IMR-90 (cell line): ENCODE results near the gene CXorf65. TPM values are rescaled to one million over a fixed set of nuclear protein-coding genes. Genes with fewer than 3 reads are reported as not detected.

Experiments used
- ATAC-seq: fragments of 200-7000 bp; cut with Tn5 transposase; 2 replicates; pipeline ENCODE4 v1.9.1; 2020; ENCODE audit warnings: low read depth, mild to moderate bottlenecking, moderate library complexity
- BruUV-seq: library from RNA; stranded (reverse); fragments of 400-500 nt; replicated peaks from 2 replicates; lab custom pipeline; 2021; lab: Mats Ljungman, UMichigan
- CTCF ChIA-PET: fragments of 300-600 bp; formaldehyde crosslinking; extraction: SDS; loops from one replicate; lab custom pipeline; 2021; ENCODE audit warnings: antibody characterized with exemption; lab: Yijun Ruan, JAX
- POLR2A ChIA-PET: fragments of 300-600 bp; sonication (Branson Sonifier 250); formaldehyde crosslinking; loops from one replicate; lab custom pipeline; 2022; ENCODE audit warnings: antibody characterized with exemption; ENCODE audit not compliant: unreplicated experiment; lab: Charles Lee
- DNase-seq: peaks from one replicate; pipeline ENCODE4 v3.0.0; 2013
- H2AFZ ChIP-seq: replicated peaks from 2 replicates; pipeline ENCODE3; 2013; ENCODE audit warnings: low read length, mild to moderate bottlenecking; ENCODE audit not compliant: poor library complexity
- H2AK5ac ChIP-seq: 2 replicates; pipeline ENCODE4 v1.6.1; 2013; ENCODE audit warnings: low read depth, low read length, inconsistent platforms
- H2AK9ac ChIP-seq: replicated peaks from 2 replicates; pipeline ENCODE3; 2013; ENCODE audit warnings: mild to moderate bottlenecking, low read depth, low read length, moderate library complexity; ENCODE audit not compliant: poor library complexity
- H2BK120ac ChIP-seq: 2 replicates; pipeline ENCODE4 v1.6.1; 2013; ENCODE audit warnings: low read depth, low read length, inconsistent platforms
- H2BK15ac ChIP-seq: 3 replicates; pipeline ENCODE4 v1.6.1; 2013; ENCODE audit warnings: low read depth, low read length, inconsistent platforms
- H2BK20ac ChIP-seq: 2 replicates; pipeline ENCODE4 v1.6.1; 2013; ENCODE audit warnings: low read depth, mild to moderate bottlenecking, inconsistent platforms, low read length, moderate library complexity
- H2BK5ac ChIP-seq: 2 replicates; pipeline ENCODE4 v1.6.1; 2013; ENCODE audit warnings: mild to moderate bottlenecking, low read depth, low read length, inconsistent platforms; ENCODE audit not compliant: poor library complexity, severe bottlenecking
- H3K14ac ChIP-seq: replicated peaks from 2 replicates; pipeline ENCODE4 v1.6.1; 2013; ENCODE audit warnings: low read depth, low read length, inconsistent platforms
- H3K18ac ChIP-seq: 2 replicates; pipeline ENCODE4 v1.6.1; 2013; ENCODE audit warnings: low read depth, low read length, control low read depth
- H3K23ac ChIP-seq: 2 replicates; pipeline ENCODE4 v1.6.1; 2013; ENCODE audit warnings: low read depth, low read length, inconsistent platforms
- H3K27ac ChIP-seq: 2 replicates; pipeline ENCODE4 v1.5.1; 2013; ENCODE audit warnings: mild to moderate bottlenecking, control low read depth, low read length; ENCODE audit not compliant: insufficient read depth
- H3K27me3 ChIP-seq: 2 replicates; pipeline ENCODE4 v1.6.1; 2013; ENCODE audit warnings: low read length; ENCODE audit not compliant: control insufficient read depth, insufficient read depth
- H3K36me3 ChIP-seq: 2 replicates; pipeline ENCODE4 v1.6.1; 2013; ENCODE audit warnings: low read length, mixed read lengths; ENCODE audit not compliant: control insufficient read depth, insufficient read depth
- H3K4ac ChIP-seq: 2 replicates; pipeline ENCODE4 v1.6.1; 2013; ENCODE audit warnings: low read depth, low read length, inconsistent platforms
- H3K4me1 ChIP-seq: 2 replicates; pipeline ENCODE4 v1.6.1; 2013; ENCODE audit warnings: low read length, mixed read lengths; ENCODE audit not compliant: control insufficient read depth, insufficient read depth
- H3K4me2 ChIP-seq: 2 replicates; pipeline ENCODE4 v1.6.1; 2013; ENCODE audit warnings: low read depth, mild to moderate bottlenecking, control low read depth, low read length, moderate library complexity
- H3K4me3 ChIP-seq: 2 replicates; pipeline ENCODE4 v1.5.1; 2013; ENCODE audit warnings: low read depth, mild to moderate bottlenecking, control low read depth, low read length, moderate library complexity; ENCODE audit not compliant: insufficient read depth
- H3K56ac ChIP-seq: 2 replicates; pipeline ENCODE4 v1.6.1; 2013; ENCODE audit warnings: low read length, inconsistent platforms; ENCODE audit not compliant: insufficient read depth; ENCODE audit errors: extremely low read depth
- H3K79me1 ChIP-seq, 2 experiments: 2 replicates each; pipeline ENCODE4 v1.6.1; 2013; ENCODE audit warnings: low read length in 2 of 2, inconsistent platforms in 1 of 2, low read depth in 1 of 2
- H3K9ac ChIP-seq: 2 replicates; pipeline ENCODE4 v1.6.1; 2013; ENCODE audit warnings: low read depth, low read length, control low read depth
- H3K9me1 ChIP-seq: 2 replicates; pipeline ENCODE4 v1.6.1; 2013; ENCODE audit warnings: low read length, inconsistent platforms; ENCODE audit not compliant: insufficient read depth
- H3K9me3 ChIP-seq: 2 replicates; pipeline ENCODE4 v1.6.1; 2013; ENCODE audit warnings: low read length; ENCODE audit not compliant: control insufficient read depth, insufficient read depth
- H4K20me1 ChIP-seq: 2 replicates; pipeline ENCODE4 v1.6.1; 2013; ENCODE audit warnings: low read length, inconsistent platforms; ENCODE audit not compliant: insufficient read depth
- H4K5ac ChIP-seq: 2 replicates; pipeline ENCODE4 v1.6.1; 2013; ENCODE audit warnings: mild to moderate bottlenecking, low read depth, low read length, control low read depth
- H4K8ac ChIP-seq, 2 experiments: 2 replicates each; pipeline ENCODE4 v1.6.1; 2013; ENCODE audit warnings: low read depth in 2 of 2, low read length in 2 of 2, control low read depth in 1 of 2, inconsistent platforms in 1 of 2
- H4K91ac ChIP-seq: 2 replicates; pipeline ENCODE4 v1.6.1; 2013; ENCODE audit warnings: low read depth, low read length, inconsistent platforms; ENCODE audit not compliant: insufficient read depth
- BHLHE40 ChIP-seq: fragments of 150-350 bp; IDR thresholded peaks from 2 replicates; pipeline ENCODE4 v1.6.1; 2016; ENCODE audit warnings: mild to moderate bottlenecking, low read depth, low read length
- CEBPB ChIP-seq: IDR thresholded peaks from 2 replicates; pipeline ENCODE4 v1.6.1; 2012; ENCODE audit warnings: low read depth, low read length, improper control_type of control experiment
- CHD1 ChIP-seq: IDR thresholded peaks from 2 replicates; pipeline ENCODE4 v1.6.1; 2012; ENCODE audit warnings: low read depth, low read length, improper control_type of control experiment
- FOS ChIP-seq: fragments of 150-350 bp; IDR thresholded peaks from 2 replicates; pipeline ENCODE4 v1.6.1; 2016; ENCODE audit warnings: low read depth, low read length
- MAFK ChIP-seq: IDR thresholded peaks from 2 replicates; pipeline ENCODE4 v1.6.1; 2012; ENCODE audit warnings: low read depth, low read length, improper control_type of control experiment
- MAZ ChIP-seq: IDR thresholded peaks from 2 replicates; pipeline ENCODE4 v1.6.1; 2012; ENCODE audit warnings: low read depth, mild to moderate bottlenecking, low read length, improper control_type of control experiment, moderate library complexity, borderline replicate concordance
- MXI1 ChIP-seq: IDR thresholded peaks from 2 replicates; pipeline ENCODE4 v1.6.1; 2012; ENCODE audit warnings: low read depth, mild to moderate bottlenecking, low read length, moderate library complexity, borderline replicate concordance
- NFE2L2 ChIP-seq: fragments of 150-350 bp; IDR thresholded peaks from 2 replicates; pipeline ENCODE4 v1.6.1; 2016; ENCODE audit warnings: low read depth, mild to moderate bottlenecking, low read length
- POLR2A ChIP-seq: IDR thresholded peaks from 2 replicates; pipeline ENCODE4 v1.6.1; 2012; ENCODE audit warnings: mild to moderate bottlenecking, low read depth, low read length
- RAD21 ChIP-seq: IDR thresholded peaks from 2 replicates; pipeline ENCODE4 v1.6.1; 2012; ENCODE audit warnings: low read length, improper control_type of control experiment
- RCOR1 ChIP-seq: IDR thresholded peaks from 2 replicates; pipeline ENCODE4 v1.6.1; 2012; ENCODE audit warnings: mild to moderate bottlenecking, low read length, improper control_type of control experiment; ENCODE audit not compliant: insufficient replicate concordance
- RFX5 ChIP-seq: IDR thresholded peaks from 2 replicates; pipeline ENCODE4 v1.8.0; 2012; ENCODE audit warnings: low read depth, mild to moderate bottlenecking, low read length, moderate library complexity
- SMC3 ChIP-seq: fragments of 150-350 bp; IDR thresholded peaks from 2 replicates; pipeline ENCODE4 v1.6.1; 2016; ENCODE audit warnings: low read depth, mild to moderate bottlenecking, antibody characterized with exemption, low read length, moderate library complexity
- WGBS, 2 experiments: methylation state at CpG; one replicate each; pipeline versions ENCODE4 v1.1.5 to v1.1.7; 2013; ENCODE audit warnings: missing lambda C conversion rate in 2 of 2; ENCODE audit not compliant: insufficient read length in 1 of 2; ENCODE audit errors: extremely low coverage in 2 of 2; 5-methylcytosine and 5-hydroxymethylcytosine counted together
- dilution Hi-C: fragments of 300-500 bp; cut with HindIII; formaldehyde crosslinking; loops from one replicate; pipeline ENCODE4 v1.14.3; 2018; ENCODE audit warnings: low sequenced_read_pairs; ENCODE audit not compliant: unreplicated experiment
- in situ Hi-C: fragments of 300-500 bp; cut with MboI; formaldehyde crosslinking; loops from 3 replicates; pipeline ENCODE4 v1.14.3; 2019; ENCODE audit warnings: low sequenced_read_pairs, inconsistent platforms, mixed read lengths
- intact Hi-C: fragments of 100-400 bp; cut with micrococcal nuclease; formaldehyde crosslinking; loops from 2 replicates; pipeline ENCODE4 v1.10.0; 2022
- polyA plus RNA-seq, 3 experiments: library from polyadenylated mRNA; depleted of rRNA; stranded (reverse); fragments of >200 nt; gene quantifications; 2 replicates each; pipeline ENCODE4 v1.2.3, GENCODE V29; 2012; ENCODE audit warnings: low replicate concordance in 1 of 3
- total RNA-seq: library from RNA; depleted of rRNA; stranded (reverse); fragments of >200 nt; gene quantifications from 2 replicates; pipeline ENCODE4 v1.2.3, GENCODE V29; 2012
- TF ChIP-seq, protein P1 (sequence below): fragments of 150-350 bp; IDR thresholded peaks from 2 replicates; pipeline ENCODE4 v1.6.1; 2017; ENCODE audit warnings: mild to moderate bottlenecking, antibody characterized with exemption, low read length, low read depth
- TF ChIP-seq, protein P2 (sequence below): fragments of 150-350 bp; IDR thresholded peaks from 2 replicates; pipeline ENCODE4 v1.6.1; 2016; ENCODE audit warnings: low read depth, mild to moderate bottlenecking, low read length, moderate library complexity, borderline replicate concordance
- TF ChIP-seq, protein P3 (sequence below): conservative IDR thresholded peaks from 2 replicates; pipeline ENCODE4 v1.5.1; 2012; ENCODE audit warnings: mild to moderate bottlenecking, low read depth, low read length, improper control_type of control experiment

CXorf65 gene
- total and polyA plus RNA-seq, 2 of the 4 experiments (the other 2 are of a cell fraction) = not detected

DNA sequence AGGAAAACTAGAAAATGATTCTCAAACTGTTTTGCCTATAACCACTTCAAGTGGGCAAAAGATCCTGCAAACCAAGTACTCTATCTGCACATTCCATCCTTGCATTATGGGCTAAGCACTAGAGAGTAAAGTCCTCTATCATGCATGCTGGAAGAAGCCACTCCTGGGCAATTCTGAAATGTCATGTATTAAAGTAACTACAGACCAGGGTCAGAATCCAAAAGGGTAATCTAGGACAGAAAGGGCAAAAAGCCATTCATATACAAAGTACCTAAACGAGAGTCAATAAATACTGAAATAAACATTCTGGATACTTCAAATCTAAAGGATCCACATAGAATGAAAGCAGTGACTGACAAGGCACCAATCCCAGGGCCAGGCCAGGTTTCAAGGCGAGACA is 39.5 kb downstream of the CXorf65 start:
- BruUV-seq = no TSS peak
- in situ Hi-C loops = no loop called here
- CTCF ChIA-PET = interaction anchor here (0.6 kb wide), 1 partner anchor 36 kb away, joined by 3 read pairs; no protein-coding TSS in a partner anchor

More for the DNA sequence above, 39.5 kb downstream of the CXorf65 start:
- Histone ChIP-seq H2AK5ac (peak overlapping the region; percentile 10; the same call in 1 of the 2 replicates), H3K4me3 (peak overlapping the region; percentile 85), H3K27me3 (no peaks in the 10 kb centered on the region), H3K79me1 (no peaks in the 10 kb centered on the region), H3K9me3 (no peaks in the 10 kb centered on the region), H3K4me1 (no peaks in the 10 kb centered on the region), H2BK15ac (no peak overlapping the region), H3K14ac (peak overlapping the region; percentile 86), H3K4ac (peak overlapping the region; percentile 52), H3K27ac (peak overlapping the region; percentile 91), H2AFZ (no peak overlapping the region), H3K23ac (peak overlapping the region; percentile 88), H2BK120ac (no peak overlapping the region), H3K36me3 (peaks cover 2% of the 10 kb centered on the region; the same call in 1 of the 2 replicates), H3K9me1 (no peaks in the 10 kb centered on the region), H4K8ac (peak overlapping the region; percentile 88 to 89; a peak in 2 of 4 replicates), H2BK5ac (peak overlapping the region; percentile 86), H3K9ac (peak overlapping the region; percentile 75), H4K5ac (no peak overlapping the region), H3K4me2 (peak overlapping the region; percentile 66), H3K18ac (no peak overlapping the region), H4K20me1 (no peaks in the 10 kb centered on the region), H2AK9ac (peak overlapping the region; percentile 66), H4K91ac (peak overlapping the region; percentile 53; the same call in 1 of the 2 replicates), H2BK20ac (no peak overlapping the region), H3K56ac (peak overlapping the region; percentile 63; the same call in 1 of the 2 replicates)
- no peak for ATAC-seq
- dilution Hi-C loops (no loop called here), intact Hi-C loops (loop anchor here (5.0 kb wide), 1 partner anchor 60 kb away; no protein-coding TSS in a partner anchor)
- no peak for TF ChIP-seq MAFK
- TF ChIP-seq, protein P1, sequence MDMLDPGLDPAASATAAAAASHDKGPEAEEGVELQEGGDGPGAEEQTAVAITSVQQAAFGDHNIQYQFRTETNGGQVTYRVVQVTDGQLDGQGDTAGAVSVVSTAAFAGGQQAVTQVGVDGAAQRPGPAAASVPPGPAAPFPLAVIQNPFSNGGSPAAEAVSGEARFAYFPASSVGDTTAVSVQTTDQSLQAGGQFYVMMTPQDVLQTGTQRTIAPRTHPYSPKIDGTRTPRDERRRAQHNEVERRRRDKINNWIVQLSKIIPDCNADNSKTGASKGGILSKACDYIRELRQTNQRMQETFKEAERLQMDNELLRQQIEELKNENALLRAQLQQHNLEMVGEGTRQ = no peak
- no peak for TF ChIP-seq MAZ
- TF ChIP-seq, protein P2, sequence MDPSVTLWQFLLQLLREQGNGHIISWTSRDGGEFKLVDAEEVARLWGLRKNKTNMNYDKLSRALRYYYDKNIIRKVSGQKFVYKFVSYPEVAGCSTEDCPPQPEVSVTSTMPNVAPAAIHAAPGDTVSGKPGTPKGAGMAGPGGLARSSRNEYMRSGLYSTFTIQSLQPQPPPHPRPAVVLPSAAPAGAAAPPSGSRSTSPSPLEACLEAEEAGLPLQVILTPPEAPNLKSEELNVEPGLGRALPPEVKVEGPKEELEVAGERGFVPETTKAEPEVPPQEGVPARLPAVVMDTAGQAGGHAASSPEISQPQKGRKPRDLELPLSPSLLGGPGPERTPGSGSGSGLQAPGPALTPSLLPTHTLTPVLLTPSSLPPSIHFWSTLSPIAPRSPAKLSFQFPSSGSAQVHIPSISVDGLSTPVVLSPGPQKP = no peak
- TF ChIP-seq MXI1 = no peak
- TF ChIP-seq FOS = no peak
- no peak for TF ChIP-seq CHD1
- no peak for TF ChIP-seq BHLHE40
- TF ChIP-seq POLR2A = no peak
- no peak for TF ChIP-seq RFX5
- TF ChIP-seq NFE2L2 = no peak
- TF ChIP-seq CEBPB = no peak
- TF ChIP-seq RCOR1 = no peak
- TF ChIP-seq SMC3 = no peak
- TF ChIP-seq, protein P3, sequence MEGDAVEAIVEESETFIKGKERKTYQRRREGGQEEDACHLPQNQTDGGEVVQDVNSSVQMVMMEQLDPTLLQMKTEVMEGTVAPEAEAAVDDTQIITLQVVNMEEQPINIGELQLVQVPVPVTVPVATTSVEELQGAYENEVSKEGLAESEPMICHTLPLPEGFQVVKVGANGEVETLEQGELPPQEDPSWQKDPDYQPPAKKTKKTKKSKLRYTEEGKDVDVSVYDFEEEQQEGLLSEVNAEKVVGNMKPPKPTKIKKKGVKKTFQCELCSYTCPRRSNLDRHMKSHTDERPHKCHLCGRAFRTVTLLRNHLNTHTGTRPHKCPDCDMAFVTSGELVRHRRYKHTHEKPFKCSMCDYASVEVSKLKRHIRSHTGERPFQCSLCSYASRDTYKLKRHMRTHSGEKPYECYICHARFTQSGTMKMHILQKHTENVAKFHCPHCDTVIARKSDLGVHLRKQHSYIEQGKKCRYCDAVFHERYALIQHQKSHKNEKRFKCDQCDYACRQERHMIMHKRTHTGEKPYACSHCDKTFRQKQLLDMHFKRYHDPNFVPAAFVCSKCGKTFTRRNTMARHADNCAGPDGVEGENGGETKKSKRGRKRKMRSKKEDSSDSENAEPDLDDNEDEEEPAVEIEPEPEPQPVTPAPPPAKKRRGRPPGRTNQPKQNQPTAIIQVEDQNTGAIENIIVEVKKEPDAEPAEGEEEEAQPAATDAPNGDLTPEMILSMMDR = no peak
- no peak for TF ChIP-seq RAD21
- POLR2A ChIA-PET = no interaction called here
- DNase-seq = no peak
- WGBS, 2 experiments = no CpG with 5 or more reads among the region's 2 CpGs
